WTC11 (cell line): ENCODE measurements around the gene LCLAT1.
"Not testable (repeated sequence)": the region's sequence is repeated elsewhere in the genome, so short reads cannot be mapped to it uniquely, and the experiment has no call there.

Experiments
- ATF1 ChIP-seq: sonication (generic); formaldehyde crosslinking; IDR thresholded peaks from 2 replicates; pipeline ENCODE4 v1.8.1; 2023; ENCODE audit warnings: mild to moderate bottlenecking, moderate library complexity, missing genetic modification reagents
- CREM ChIP-seq: sonication (generic); formaldehyde crosslinking; IDR thresholded peaks from 2 replicates; pipeline ENCODE4 v1.8.1; 2022; ENCODE audit warnings: mild to moderate bottlenecking, missing genetic modification reagents, moderate library complexity
- ESRRA ChIP-seq: sonication (generic); formaldehyde crosslinking; IDR thresholded peaks from 2 replicates; pipeline ENCODE4 v1.8.1; 2022; ENCODE audit warnings: mild to moderate bottlenecking, missing genetic modification reagents, borderline replicate concordance
- SMAD3 ChIP-seq: sonication (generic); formaldehyde crosslinking; IDR thresholded peaks from 2 replicates; pipeline ENCODE4 v1.8.0; 2022; ENCODE audit warnings: missing genetic modification reagents, mild to moderate bottlenecking, borderline replicate concordance
- TEAD4 ChIP-seq: sonication (generic); formaldehyde crosslinking; IDR thresholded peaks from 2 replicates; pipeline ENCODE4 v1.8.0; 2022; ENCODE audit warnings: mild to moderate bottlenecking, missing genetic modification reagents
- TF ChIP-seq, protein P1 (sequence below): fragments of 200-600 bp; IDR thresholded peaks from 2 replicates; pipeline ENCODE4 v1.8.0; 2022; ENCODE audit warnings: antibody characterized with exemption
- TF ChIP-seq, protein P2 (sequence below): sonication (generic); formaldehyde crosslinking; IDR thresholded peaks from 2 replicates; pipeline ENCODE4 v1.8.1; 2023; ENCODE audit warnings: mild to moderate bottlenecking, missing genetic modification reagents, moderate library complexity

DNA sequence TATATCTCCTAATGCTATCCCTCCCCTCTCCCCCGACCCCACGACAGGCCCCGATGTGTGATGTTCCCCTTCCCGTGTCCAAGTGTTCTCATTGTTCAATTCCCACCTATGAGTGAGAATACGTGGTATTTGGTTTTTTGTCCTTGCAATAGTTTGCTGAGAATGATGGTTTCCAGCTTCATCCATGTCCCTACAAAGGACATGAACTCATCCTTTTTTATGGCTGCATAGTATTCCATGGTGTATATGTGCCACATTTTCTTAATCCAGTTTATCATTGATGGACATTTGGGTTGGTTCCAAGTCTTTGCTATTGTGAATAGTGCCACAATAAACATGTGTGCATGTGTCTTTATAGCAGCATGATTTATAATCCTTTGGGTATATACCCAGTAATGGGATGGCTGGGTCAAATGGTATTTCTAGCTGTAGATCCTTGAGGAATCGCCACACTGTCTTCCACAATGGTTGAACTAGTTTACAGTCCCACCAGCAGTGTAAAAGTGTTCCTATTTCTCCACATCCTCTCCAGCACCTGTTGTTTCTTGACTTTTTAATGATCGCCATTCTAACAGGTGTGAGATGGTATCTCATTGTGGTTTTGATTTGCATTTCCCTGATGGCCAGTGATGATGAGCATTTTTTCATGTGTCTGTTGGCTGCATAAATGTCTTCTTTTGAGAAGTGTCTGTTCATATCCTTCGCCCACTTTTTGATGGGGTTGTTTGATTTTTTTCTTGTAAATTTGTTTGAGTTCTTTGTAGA, 20.2 kb downstream of the LCLAT1 start:
- TF ChIP-seq CREM; ESRRA (CRISPR knock-in tag); TEAD4 (CRISPR knock-in tag); SMAD3 (CRISPR knock-in tag); ATF1 (CRISPR knock-in tag): not testable (repeated sequence)
- TF ChIP-seq, protein P1, sequence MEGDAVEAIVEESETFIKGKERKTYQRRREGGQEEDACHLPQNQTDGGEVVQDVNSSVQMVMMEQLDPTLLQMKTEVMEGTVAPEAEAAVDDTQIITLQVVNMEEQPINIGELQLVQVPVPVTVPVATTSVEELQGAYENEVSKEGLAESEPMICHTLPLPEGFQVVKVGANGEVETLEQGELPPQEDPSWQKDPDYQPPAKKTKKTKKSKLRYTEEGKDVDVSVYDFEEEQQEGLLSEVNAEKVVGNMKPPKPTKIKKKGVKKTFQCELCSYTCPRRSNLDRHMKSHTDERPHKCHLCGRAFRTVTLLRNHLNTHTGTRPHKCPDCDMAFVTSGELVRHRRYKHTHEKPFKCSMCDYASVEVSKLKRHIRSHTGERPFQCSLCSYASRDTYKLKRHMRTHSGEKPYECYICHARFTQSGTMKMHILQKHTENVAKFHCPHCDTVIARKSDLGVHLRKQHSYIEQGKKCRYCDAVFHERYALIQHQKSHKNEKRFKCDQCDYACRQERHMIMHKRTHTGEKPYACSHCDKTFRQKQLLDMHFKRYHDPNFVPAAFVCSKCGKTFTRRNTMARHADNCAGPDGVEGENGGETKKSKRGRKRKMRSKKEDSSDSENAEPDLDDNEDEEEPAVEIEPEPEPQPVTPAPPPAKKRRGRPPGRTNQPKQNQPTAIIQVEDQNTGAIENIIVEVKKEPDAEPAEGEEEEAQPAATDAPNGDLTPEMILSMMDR = not testable (repeated sequence)
- TF ChIP-seq, protein P2, sequence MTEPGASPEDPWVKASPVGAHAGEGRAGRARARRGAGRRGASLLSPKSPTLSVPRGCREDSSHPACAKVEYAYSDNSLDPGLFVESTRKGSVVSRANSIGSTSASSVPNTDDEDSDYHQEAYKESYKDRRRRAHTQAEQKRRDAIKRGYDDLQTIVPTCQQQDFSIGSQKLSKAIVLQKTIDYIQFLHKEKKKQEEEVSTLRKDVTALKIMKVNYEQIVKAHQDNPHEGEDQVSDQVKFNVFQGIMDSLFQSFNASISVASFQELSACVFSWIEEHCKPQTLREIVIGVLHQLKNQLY (CRISPR knock-in tag) = not testable (repeated sequence)
